Ureter (tissue), 1 donor: ENCODE measurements around the gene POLD2. TPM values are rescaled to one million over a fixed set of nuclear protein-coding genes. Genes with fewer than 3 reads are reported as not detected.

Experiments used
- DNase-seq: peaks from one replicate; pipeline ENCODE4 v3.0.0-alpha.2; 2020; ENCODE audit warnings: low spot score
- total RNA-seq: library from RNA; stranded (reverse); gene quantifications from one replicate; pipeline ENCODE4 v1.2.4, GENCODE V29; 2023
- donor health status: DM: yes; HTN: yes; CAD: no.

POLD2 gene
- total RNA-seq, 1 donor from 2014 or later: 92.0 TPM

- no peak for DNase-seq
Measured at GRCh38 chr7:44102846-44103565, 20.3 kb downstream of the POLD2 start.

GRCh38 chr7:44101966-44102845 lies 21.1 kb downstream of the POLD2 start:
- DNase-seq: no peak

- DNase-seq: no peak
Measured at GRCh38 chr7:44101303-44101965, 21.9 kb downstream of the POLD2 start.

DNA sequence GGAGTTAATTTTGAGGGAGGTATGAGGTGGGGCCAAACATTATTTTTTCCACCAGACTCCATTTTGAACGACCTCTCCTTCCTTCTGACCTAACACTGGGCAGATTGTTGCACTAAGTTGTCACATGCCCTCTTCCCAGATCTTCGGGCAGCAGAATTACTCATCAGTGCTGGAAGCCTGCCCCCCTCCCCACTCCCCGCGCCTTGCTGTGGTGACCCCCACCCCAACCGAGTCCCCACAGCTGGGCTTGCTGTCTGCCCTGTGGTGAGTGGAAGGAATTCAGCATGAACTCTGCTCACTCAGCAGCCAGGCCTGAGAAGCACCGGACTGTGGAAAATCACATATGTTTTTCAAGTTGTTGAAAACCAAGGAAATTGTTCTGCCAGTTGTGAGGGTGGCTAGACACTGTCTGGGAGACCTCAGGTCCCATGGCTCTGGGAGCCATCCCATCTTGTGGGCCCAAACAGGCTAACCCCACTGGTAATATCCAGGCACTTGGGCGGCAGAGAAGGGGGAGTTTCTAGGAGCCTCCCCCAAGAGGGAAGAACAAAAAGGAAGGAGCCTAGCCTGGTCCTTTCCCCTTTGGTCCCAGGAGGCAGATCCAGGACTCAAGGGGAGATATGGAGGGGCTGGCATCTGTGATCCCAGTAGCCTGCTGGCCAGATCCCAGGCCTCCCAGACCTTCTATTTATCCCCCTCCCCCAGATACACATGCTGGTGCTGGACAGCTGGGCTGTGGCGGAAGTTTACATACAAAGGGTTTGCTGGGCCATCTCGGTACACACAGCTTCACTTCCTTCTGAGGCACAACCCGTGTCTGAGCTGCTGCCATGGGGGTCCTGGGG lies 22.7 kb downstream of the POLD2 start:
- no peak for DNase-seq

GRCh38 chr7:44099669-44100068 lies 23.7 kb downstream of the POLD2 start:
- DNase-seq: no peak

GRCh38 chr7:44098092-44099068 lies 25.0 kb downstream of the POLD2 start:
- DNase-seq: no peak

GRCh38 chr7:44097064-44097932 lies 26.1 kb downstream of the POLD2 start:
- no peak for DNase-seq

DNA sequence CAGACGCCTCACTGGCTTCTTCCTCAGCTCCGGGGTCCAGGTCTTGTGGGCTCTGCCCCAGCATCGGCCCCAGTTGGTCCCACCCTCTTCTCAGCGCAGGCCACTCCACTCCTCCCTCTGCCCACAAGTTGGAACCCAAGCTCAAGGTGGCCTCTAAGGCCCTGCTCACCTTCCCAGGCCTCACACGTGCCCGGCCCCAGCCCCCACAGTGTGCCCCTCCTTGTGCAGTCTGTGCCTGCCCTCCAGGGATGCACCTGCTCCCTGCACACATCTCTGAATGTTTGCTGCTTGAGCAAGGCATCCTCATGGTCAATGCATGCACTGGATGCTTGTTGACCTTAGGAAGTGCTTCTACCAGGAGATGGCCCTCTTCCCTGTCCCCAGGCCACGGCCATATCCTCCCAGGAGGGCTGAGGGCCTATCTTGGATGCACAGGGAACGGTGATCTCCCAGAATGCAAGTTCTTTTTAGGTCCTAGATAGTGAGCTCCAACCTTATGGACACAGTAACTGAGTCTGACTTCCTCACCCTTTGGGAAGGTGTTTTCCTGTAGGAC lies 26.9 kb downstream of the POLD2 start:
- DNase-seq: no peak

- no peak for DNase-seq
Measured at GRCh38 chr7:44095781-44096180, 27.6 kb downstream of the POLD2 start.

GRCh38 chr7:44094883-44095592 lies 28.3 kb downstream of the POLD2 start:
- no peak for DNase-seq

DNA sequence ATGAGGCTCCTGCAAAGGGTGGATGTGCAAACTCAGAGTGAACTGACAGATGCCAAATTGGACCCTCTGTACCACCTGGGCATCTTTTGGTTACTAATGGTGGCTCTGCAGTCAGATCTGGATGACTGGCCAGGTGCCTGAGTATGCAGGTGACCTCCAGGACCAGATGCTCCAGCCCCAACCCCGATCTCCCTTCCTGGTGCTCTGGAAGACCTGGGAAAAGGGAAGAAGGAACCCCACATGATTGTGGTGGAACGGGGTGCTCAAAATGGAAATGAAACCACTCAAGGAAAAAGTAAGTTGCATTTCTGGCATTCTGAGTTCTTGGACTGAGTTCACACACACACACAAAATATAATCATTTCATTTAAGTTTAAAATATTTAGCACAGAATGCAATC lies 29.0 kb downstream of the POLD2 start:
- no peak for DNase-seq

- no peak for DNase-seq
Measured at GRCh38 chr7:44093102-44093641, 30.2 kb downstream of the POLD2 start.

DNA sequence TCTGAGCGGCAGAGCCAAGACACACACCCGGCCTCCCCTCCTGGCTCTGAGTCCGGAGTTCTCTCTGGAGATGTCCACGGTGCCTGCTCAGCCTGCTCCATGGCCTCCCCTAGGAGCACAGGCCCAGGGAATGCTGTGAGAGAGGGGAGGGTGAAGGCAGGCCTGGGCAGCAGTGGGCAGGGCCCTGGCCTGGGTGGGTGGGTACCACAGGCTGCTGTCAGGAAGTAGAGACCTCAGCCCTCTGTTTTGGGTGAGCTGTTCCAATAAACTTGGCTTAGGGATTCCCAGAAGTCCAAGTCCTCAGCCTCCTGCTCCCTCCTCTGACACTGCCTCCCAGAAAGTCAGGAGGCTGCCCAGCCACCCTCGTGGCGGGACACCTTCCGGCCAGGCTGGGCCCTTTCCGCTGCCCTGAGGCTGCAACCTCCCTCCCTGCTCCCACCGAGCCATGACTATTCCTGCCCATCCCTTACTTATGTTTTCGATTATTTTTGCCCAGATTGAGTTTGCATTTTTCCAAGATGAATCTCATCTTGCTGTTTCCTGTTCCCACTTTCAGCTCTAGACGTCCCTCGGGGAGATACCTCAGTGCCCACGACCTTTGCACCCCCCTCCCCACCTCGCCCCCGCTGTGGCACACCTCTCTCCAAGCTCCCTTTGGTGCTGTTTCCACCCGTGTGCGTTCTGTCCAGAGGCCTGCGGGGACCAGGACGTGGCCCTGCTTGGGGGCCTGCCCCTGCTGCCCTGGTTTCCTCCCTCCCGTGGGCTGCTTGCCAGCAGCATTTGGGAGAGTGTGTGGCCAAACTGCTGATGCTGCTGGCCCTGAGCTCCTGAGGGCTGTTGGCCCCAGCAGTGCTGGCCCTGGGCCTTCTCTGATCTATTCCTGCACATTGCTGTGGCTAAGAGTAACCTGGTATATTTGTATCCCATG lies 35.2 kb downstream of the POLD2 start:
- DNase-seq: no peak

GRCh38 chr7:44086627-44087026 lies 36.7 kb downstream of the POLD2 start:
- DNase-seq: no peak

- DNase-seq: no peak
Measured at GRCh38 chr7:44085546-44085945, 37.8 kb downstream of the POLD2 start.

DNA sequence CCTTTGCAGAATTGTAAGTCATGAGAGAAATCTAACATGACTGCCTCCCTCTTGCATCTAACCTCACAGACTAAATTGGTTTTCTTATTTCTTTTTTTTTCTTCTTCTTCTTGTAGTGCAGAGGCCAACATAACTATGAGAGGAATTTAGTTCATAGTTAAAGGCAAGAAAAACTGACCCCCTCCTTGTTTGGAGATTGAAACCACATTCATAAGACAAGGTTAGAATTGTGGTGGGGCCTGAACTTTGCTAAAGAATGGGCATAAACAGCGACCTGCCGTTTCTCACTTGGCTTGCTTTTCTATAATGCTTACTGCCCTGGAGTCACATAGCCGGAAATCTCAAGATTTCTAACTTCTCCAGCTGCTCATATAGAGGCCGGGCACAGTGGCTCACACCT lies 38.6 kb downstream of the POLD2 start:
- no peak for DNase-seq

DNA sequence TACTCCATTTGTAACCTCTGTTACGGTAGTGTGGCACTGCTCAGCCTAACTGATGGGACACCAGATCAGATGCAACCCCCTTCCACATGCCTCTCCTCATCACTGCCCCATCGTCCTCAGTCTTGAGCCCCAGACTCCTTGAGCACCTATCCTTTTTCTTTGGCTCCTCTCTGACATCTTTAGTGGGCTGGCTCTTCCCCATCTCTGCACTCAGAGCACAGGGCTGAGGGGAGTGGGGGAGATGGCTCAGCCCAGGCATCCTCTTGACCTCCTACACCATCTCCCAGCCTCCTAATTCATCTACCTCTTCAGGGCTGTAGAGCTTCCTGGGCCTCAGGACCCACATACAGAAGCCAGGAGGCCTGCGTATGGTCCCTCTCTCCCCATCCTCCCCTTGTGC lies 39.6 kb downstream of the POLD2 start:
- DNase-seq: no peak
